Hepatocyte (in vitro differentiated cells): ENCODE measurements around the gene ZNF341.

ENCODE experiments used
- EZH2 ChIP-seq: fragments of 200-600 bp; sonication (generic); IDR thresholded peaks from 2 replicates; pipeline ENCODE4 v1.6.1; 2016; ENCODE audit warnings: antibody characterized with exemption, mild to moderate bottlenecking, borderline replicate concordance
- TF ChIP-seq, protein P1 (sequence below): fragments of 200-600 bp; sonication (generic); IDR thresholded peaks from 2 replicates; pipeline ENCODE4 v1.5.1; 2016; ENCODE audit warnings: antibody characterized with exemption, mild to moderate bottlenecking; ENCODE audit not compliant: poor library complexity

DNA sequence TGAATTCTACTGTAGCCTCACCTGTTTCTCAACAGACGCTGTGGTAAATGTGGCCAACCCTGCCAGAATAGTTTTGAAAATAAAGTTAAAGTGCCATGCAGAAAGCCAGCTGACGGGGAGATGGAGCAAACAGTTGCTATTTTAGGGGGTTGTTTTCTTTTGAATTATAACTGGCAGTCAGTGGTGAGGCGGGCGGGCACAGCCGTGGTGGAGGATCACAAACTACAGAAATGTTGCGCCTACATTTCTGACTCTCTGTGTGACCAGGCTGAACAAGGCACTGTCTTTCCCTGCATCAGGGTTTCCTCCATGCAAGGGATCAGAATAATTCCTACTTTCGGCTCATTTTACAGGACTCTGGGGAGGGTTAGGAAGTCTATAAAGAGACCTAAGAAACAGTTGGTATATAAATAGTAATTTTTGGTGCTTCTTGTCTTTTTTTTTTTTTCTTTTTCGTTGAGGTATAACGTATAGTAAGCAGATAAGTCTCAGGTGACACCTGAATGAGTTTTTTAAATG lies 96.6 kb downstream of the ZNF341 start:
- no peak for TF ChIP-seq EZH2
- TF ChIP-seq, protein P1, sequence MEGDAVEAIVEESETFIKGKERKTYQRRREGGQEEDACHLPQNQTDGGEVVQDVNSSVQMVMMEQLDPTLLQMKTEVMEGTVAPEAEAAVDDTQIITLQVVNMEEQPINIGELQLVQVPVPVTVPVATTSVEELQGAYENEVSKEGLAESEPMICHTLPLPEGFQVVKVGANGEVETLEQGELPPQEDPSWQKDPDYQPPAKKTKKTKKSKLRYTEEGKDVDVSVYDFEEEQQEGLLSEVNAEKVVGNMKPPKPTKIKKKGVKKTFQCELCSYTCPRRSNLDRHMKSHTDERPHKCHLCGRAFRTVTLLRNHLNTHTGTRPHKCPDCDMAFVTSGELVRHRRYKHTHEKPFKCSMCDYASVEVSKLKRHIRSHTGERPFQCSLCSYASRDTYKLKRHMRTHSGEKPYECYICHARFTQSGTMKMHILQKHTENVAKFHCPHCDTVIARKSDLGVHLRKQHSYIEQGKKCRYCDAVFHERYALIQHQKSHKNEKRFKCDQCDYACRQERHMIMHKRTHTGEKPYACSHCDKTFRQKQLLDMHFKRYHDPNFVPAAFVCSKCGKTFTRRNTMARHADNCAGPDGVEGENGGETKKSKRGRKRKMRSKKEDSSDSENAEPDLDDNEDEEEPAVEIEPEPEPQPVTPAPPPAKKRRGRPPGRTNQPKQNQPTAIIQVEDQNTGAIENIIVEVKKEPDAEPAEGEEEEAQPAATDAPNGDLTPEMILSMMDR, result no peak
